GM12801 (cell line): ENCODE data around the gene MYOT.

Source experiments
- CTCF ChIP-seq: IDR thresholded peaks from one replicate; pipeline ENCODE4 v1.5.1; 2011; ENCODE audit warnings: control low read depth; ENCODE audit not compliant: insufficient read length; ENCODE audit errors: extremely low read depth

MYOT gene

GRCh38 chr5:137856201-137856600 lies 11.5 kb upstream of the MYOT start:
- TF ChIP-seq CTCF = no peak

- TF ChIP-seq CTCF = no peak
Observed at GRCh38 chr5:137856916-137857862, 10.5 kb upstream of the MYOT start.

DNA sequence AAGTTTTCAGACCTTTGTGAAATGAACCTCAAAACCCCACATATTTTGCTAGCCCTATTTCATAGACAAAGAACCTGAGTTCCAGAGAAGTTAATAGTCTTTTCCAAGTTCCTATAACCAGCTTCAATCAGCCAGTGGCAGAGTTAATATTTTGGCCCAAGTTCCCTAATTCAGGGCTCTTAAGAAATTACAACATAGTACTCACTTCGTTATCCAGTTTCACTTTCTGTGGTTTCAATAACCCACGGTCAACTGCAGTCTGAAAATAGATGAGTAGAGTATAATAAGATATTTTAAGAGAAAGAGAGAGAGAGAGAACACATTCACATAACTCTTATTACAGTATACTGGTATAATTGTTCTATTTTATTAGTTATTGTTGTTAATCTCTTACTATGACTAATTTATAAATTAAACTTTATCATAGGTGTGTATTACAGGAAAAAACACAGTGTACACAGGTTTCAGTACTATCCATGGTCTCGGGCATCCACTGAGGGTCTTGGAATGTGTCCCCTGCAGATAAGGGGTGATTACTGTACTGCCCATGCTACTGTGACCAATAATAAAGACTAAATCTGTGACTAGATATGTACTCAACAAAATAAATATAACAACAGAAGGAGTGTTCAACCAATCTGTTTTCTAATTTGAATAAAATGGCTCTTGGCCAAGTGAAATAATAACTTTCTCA lies 9.3 kb upstream of the MYOT start:
- TF ChIP-seq CTCF = no peak

- no peak for TF ChIP-seq CTCF
Observed at GRCh38 chr5:137858954-137859353, 8.7 kb upstream of the MYOT start.

DNA sequence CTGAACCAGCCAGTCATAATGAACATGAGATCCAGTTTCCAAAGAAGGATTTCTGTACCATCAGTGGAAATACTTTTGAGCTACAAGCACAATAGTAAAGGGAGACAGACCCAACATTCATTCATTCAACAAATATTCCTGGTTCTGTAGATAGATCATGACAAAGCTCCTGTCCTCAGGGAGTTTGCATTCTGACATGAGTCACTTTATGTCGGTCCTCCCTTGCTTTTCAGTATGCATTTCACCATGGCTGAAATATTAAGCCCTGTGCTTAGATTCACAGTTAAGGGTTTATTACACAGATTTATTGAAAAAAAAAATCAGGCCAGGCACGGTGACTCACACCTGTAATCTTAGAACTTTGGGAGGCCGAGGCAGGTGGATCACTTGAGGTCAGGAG lies 5.4 kb upstream of the MYOT start:
- no peak for TF ChIP-seq CTCF

DNA sequence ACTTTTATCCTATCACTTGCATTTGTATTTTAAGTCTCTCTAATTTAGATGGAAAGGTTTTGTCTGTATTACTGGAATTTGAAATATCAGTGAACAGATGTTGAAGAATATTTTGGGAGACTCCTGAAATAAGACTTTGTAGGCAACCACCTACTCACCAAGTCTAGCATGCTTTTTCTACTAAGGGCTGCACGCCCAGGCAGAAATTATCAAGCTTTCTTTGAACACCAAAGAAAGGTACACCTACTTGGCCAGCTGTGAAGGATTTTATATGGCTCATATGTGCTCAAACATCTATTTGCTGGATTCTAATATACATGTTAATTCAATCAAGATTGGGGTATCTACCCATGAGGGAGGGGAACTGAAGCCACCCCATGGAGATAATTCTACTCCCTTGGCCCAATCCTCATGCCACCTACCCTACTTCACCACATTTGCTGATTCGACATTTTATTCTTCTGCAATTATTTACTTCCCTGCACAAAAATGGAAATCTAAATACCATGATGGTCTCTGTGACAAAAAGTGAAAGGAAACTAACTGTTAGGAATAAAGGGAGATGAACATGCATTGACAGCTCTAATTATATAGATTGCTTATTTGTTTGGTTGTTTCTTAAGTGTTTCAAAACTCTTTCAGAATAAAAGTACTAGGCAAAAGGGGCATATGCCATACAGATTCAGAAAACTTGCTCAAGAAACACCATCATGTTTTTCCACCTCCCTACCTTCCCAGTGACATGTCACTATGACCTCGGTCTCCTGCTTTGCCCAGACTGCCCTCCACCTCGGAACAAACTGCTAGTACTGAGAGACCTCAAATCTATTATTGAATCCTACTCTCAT lies 895 bp upstream of the MYOT start:
- TF ChIP-seq CTCF = no peak

- TF ChIP-seq CTCF = no peak
Observed at GRCh38 chr5:137870647-137871339, 3.1 kb downstream of the MYOT start.
